ENCODE data around the gene NANOG.
"Not testable (repeated sequence)": the region's sequence is repeated elsewhere in the genome, so short reads cannot be mapped to it uniquely, and the experiment has no call there.

NANOG gene

GRCh38 chr12:7788884-7789528 lies at the start of gene NANOG:
Gene NANOG (plus strand): TSS chr12:7789402. CDS start chr12:7789615, 213 bp downstream.
- not testable (repeated sequence) for DNase-seq

GRCh38 chr12:7747246-7747645 lies 42.0 kb upstream of the NANOG start, which contains the start of gene CLEC4C:
Gene CLEC4C (minus strand): TSS chr12:7747375. CDS start chr12:7747348, 27 bp downstream.
- DNase-seq: no peak

- no peak for DNase-seq
Observed at GRCh38 chr12:7748852-7749251, 40.4 kb upstream of the NANOG start.

- DNase-seq: no peak
Observed at GRCh38 chr12:7749442-7749841, 39.8 kb upstream of the NANOG start.

GRCh38 chr12:7750350-7750749 lies 38.9 kb upstream of the NANOG start:
- no peak for DNase-seq

- DNase-seq: no peak
Observed at GRCh38 chr12:7751394-7751793, 37.8 kb upstream of the NANOG start.

- not testable (repeated sequence) for DNase-seq
Observed at GRCh38 chr12:7751941-7752922, 37.0 kb upstream of the NANOG start.

- DNase-seq: not testable (repeated sequence)
Observed at GRCh38 chr12:7755668-7756067, 33.5 kb upstream of the NANOG start.

- no peak for DNase-seq
Observed at GRCh38 chr12:7756993-7757392, 32.2 kb upstream of the NANOG start.

GRCh38 chr12:7758766-7759140 lies 30.4 kb upstream of the NANOG start:
- no peak for DNase-seq

GRCh38 chr12:7769999-7770398 lies 19.2 kb upstream of the NANOG start:
- DNase-seq: no peak

- no peak for DNase-seq
Observed at GRCh38 chr12:7781274-7781673, 7.9 kb upstream of the NANOG start.

- no peak for DNase-seq
Observed at GRCh38 chr12:7782055-7782454, 7.1 kb upstream of the NANOG start.

GRCh38 chr12:7783433-7783832 lies 5.8 kb upstream of the NANOG start:
- DNase-seq: not testable (repeated sequence)

GRCh38 chr12:7784701-7785100 lies 4.5 kb upstream of the NANOG start:
- no peak for DNase-seq

- no peak for DNase-seq
Observed at GRCh38 chr12:7787574-7788293, 1.5 kb upstream of the NANOG start.

- no peak for DNase-seq
Observed at GRCh38 chr12:7788294-7788660, 925 bp upstream of the NANOG start.

- no peak for DNase-seq
Observed at GRCh38 chr12:7793211-7793610, 4.0 kb downstream of the NANOG start.

- not testable (repeated sequence) for DNase-seq
Observed at GRCh38 chr12:7797269-7797668, 8.1 kb downstream of the NANOG start.

- no peak for DNase-seq
Observed at GRCh38 chr12:7797698-7798398, 8.6 kb downstream of the NANOG start.

- DNase-seq: not testable (repeated sequence)
Observed at GRCh38 chr12:7798750-7799308, 9.6 kb downstream of the NANOG start.

- no peak for DNase-seq
Observed at GRCh38 chr12:7801460-7801859, 12.3 kb downstream of the NANOG start.
